Caco-2 (cell line): Measurements from ENCODE around the gene CETP. TPM values are rescaled to one million over a fixed set of nuclear protein-coding genes. Genes with fewer than 3 reads are reported as not detected.

Experiments
- BruUV-seq: library from RNA; stranded (reverse); fragments of 400-500 nt; replicated peaks from 2 replicates; lab custom pipeline; 2021; lab: Mats Ljungman, UMichigan
- CTCF ChIA-PET: fragments of 300-600 bp; sonication (Branson Sonifier 250); formaldehyde crosslinking; loops from one replicate; lab custom pipeline; 2022; ENCODE audit warnings: antibody characterized with exemption; lab: Charles Lee
- POLR2A ChIA-PET: fragments of 300-600 bp; sonication (Branson Sonifier 250); formaldehyde crosslinking; loops from one replicate; lab custom pipeline; 2022; ENCODE audit warnings: antibody characterized with exemption; lab: Charles Lee
- DNase-seq, 2 experiments: peaks; one replicate each; pipeline versions ENCODE4 v3.0.0 to v3.0.0-alpha.2; 2020 to 2022
- H3K27me3 ChIP-seq: replicated peaks from 2 replicates; pipeline ENCODE4 v1.6.0; 2011; ENCODE audit warnings: low read length; ENCODE audit not compliant: control insufficient read depth, insufficient read depth
- H3K36me3 ChIP-seq: 2 replicates; pipeline ENCODE4 v1.5.1; 2011; ENCODE audit warnings: low read length; ENCODE audit not compliant: control insufficient read depth, insufficient read depth
- H3K4me1 ChIP-seq: fragments of 250-450 bp; sonication (Bioruptor Pico); 2 replicates; pipeline ENCODE4 v1.5.1; 2020; ENCODE audit warnings: mild to moderate bottlenecking
- H3K4me3 ChIP-seq: 2 replicates; pipeline ENCODE4 v1.5.1; 2011; ENCODE audit warnings: low read depth, mild to moderate bottlenecking, control low read depth, low read length
- H3K9me3 ChIP-seq: fragments of 250-450 bp; sonication (Bioruptor Pico); 2 replicates; pipeline ENCODE4 v1.5.1; 2020; ENCODE audit warnings: mild to moderate bottlenecking, moderate library complexity
- H3K27ac Mint-ChIP-seq: one replicate; pipeline ENCODE4 v1.8.0; 2022; ENCODE audit warnings: mixed read lengths; ENCODE audit not compliant: unreplicated experiment
- H3K27me3 Mint-ChIP-seq: one replicate; pipeline ENCODE4 v1.8.0; 2022; ENCODE audit warnings: mixed read lengths; ENCODE audit not compliant: insufficient read depth, unreplicated experiment
- H3K36me3 Mint-ChIP-seq: one replicate; pipeline ENCODE4 v1.8.0; 2022; ENCODE audit warnings: mild to moderate bottlenecking, mixed read lengths; ENCODE audit not compliant: insufficient read depth, unreplicated experiment
- H3K4me1 Mint-ChIP-seq: one replicate; pipeline ENCODE4 v1.8.0; 2022; ENCODE audit warnings: low read depth, mixed read lengths; ENCODE audit not compliant: unreplicated experiment
- H3K4me3 Mint-ChIP-seq: one replicate; pipeline ENCODE4 v1.8.0; 2022; ENCODE audit warnings: mild to moderate bottlenecking, moderate library complexity, mixed read lengths; ENCODE audit not compliant: unreplicated experiment
- H3K9me3 Mint-ChIP-seq: one replicate; pipeline ENCODE4 v1.8.0; 2022; ENCODE audit warnings: mixed read lengths; ENCODE audit not compliant: unreplicated experiment
- intact Hi-C: fragments of 100-400 bp; cut with micrococcal nuclease; formaldehyde crosslinking; loops from one replicate; pipeline ENCODE4 v1.10.0; 2022; ENCODE audit not compliant: unreplicated experiment
- total RNA-seq: library from RNA; stranded (reverse); gene quantifications from 2 replicates; pipeline ENCODE4 v1.2.3, GENCODE V29; 2022
- TF ChIP-seq, protein P1 (sequence below), 2 experiments: fragments of 200-600 bp in 1 of 2; IDR thresholded peaks; 1 replicate in 1 of 2; 2 replicates in 1 of 2; pipeline versions ENCODE4 v1.5.1 to v1.8.0; 2011 to 2022; ENCODE audit warnings: antibody characterized with exemption in 1 of 2, control low read depth in 1 of 2, inconsistent platforms in 1 of 2, low read depth in 1 of 2, low read length in 1 of 2, mild to moderate bottlenecking in 1 of 2, moderate library complexity in 1 of 2; ENCODE audit not compliant: insufficient read depth in 1 of 2, severe bottlenecking in 1 of 2, unreplicated experiment in 1 of 2

Gene CETP
- total RNA-seq, 1 experiment from 2014 or later = not detected

DNA sequence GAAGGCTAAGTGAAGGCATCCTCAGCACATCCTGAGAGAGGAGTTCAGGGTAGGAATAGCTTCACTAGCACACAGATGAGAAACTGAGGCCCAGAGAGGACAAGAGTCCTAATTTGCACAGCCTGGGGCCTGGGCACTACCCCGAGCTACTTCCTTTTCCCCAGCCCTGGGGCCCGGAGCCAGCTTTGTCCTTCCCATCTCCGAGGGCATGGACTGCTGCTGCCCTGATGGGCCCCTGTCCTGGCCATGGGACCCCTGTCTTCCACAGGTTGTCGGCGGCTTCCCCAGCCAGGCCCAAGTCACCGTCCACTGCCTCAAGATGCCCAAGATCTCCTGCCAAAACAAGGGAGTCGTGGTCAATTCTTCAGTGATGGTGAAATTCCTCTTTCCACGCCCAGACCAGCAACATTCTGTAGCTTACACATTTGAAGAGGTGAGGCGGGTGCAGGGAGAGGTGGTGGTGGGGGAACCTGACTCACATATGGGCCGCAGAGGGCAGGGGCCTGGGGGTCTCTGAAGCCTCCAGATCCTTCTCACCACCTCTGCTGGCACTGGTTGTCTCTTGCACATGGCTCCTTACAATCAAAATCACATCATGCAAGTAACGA lies 16.2 kb downstream of the CETP start:
- TF ChIP-seq, protein P1, sequence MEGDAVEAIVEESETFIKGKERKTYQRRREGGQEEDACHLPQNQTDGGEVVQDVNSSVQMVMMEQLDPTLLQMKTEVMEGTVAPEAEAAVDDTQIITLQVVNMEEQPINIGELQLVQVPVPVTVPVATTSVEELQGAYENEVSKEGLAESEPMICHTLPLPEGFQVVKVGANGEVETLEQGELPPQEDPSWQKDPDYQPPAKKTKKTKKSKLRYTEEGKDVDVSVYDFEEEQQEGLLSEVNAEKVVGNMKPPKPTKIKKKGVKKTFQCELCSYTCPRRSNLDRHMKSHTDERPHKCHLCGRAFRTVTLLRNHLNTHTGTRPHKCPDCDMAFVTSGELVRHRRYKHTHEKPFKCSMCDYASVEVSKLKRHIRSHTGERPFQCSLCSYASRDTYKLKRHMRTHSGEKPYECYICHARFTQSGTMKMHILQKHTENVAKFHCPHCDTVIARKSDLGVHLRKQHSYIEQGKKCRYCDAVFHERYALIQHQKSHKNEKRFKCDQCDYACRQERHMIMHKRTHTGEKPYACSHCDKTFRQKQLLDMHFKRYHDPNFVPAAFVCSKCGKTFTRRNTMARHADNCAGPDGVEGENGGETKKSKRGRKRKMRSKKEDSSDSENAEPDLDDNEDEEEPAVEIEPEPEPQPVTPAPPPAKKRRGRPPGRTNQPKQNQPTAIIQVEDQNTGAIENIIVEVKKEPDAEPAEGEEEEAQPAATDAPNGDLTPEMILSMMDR (IDR thresholded peaks at IDR 0.05; ENCODE audit: insufficient read depth in 1 of 2, low read depth in 1 of 2, low read length in 1 of 2, severe bottlenecking in 1 of 2, unreplicated experiment in 1 of 2) = no peak
- H3K9me3 Mint-ChIP-seq = no peaks in the 10 kb centered on the region
- ChIA-PET POLR2A (no interaction called here), CTCF (no interaction called here)
- Histone ChIP-seq H3K27me3 (no peaks in the 10 kb centered on the region), H3K36me3 (no peaks in the 10 kb centered on the region), H3K4me3 (no peak overlapping the region), H3K4me1 (peaks cover 9% of the 10 kb centered on the region; the same call in 1 of the 2 replicates), H3K9me3 (no peaks in the 10 kb centered on the region; the same call in 1 of the 2 replicates)
- BruUV-seq = no TSS peak
- no peak for DNase-seq
- H3K27ac Mint-ChIP-seq = no peak overlapping the region
- H3K4me3 Mint-ChIP-seq = no peak overlapping the region
- intact Hi-C loops = no loop called here
- no peaks in the 10 kb centered on the region for H3K27me3 Mint-ChIP-seq
- peaks cover 6% of the 10 kb centered on the region for H3K4me1 Mint-ChIP-seq
- no peaks in the 10 kb centered on the region for H3K36me3 Mint-ChIP-seq

DNA sequence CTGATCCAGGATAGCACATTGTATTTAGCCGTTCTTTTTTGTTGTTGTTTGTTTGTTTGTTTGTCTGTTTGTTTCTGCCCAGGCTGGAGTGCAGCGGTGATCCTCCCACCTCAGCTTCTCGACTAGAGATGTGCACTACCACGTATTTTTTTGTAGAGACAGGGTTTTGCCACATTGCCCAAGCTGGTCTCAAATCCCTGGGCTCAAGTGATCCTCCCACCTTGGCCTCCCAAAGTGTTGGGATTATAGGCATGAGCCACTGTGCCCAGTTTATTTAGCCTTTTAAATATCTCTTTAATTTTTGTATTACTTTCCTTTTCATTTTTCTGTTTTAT lies 18.4 kb downstream of the CETP start:
- Mint-ChIP-seq H3K27ac (no peak overlapping the region), H3K4me3 (no peak overlapping the region), H3K4me1 (peaks cover 8% of the 10 kb centered on the region), H3K9me3 (no peaks in the 10 kb centered on the region), H3K36me3 (no peaks in the 10 kb centered on the region), H3K27me3 (no peaks in the 10 kb centered on the region)
- no peaks in the 10 kb centered on the region for H3K36me3 ChIP-seq
- H3K27me3 ChIP-seq = no peaks in the 10 kb centered on the region
- H3K9me3 ChIP-seq = no peaks in the 10 kb centered on the region; the same call in 1 of the 2 replicates
- peaks cover 14% of the 10 kb centered on the region for H3K4me1 ChIP-seq
- intact Hi-C loops = no loop called here
- no TSS peak for BruUV-seq
- ChIA-PET CTCF (no interaction called here), POLR2A (no interaction called here)
- TF ChIP-seq, protein P1 (IDR thresholded peaks at IDR 0.05; ENCODE audit: insufficient read depth in 1 of 2, low read depth in 1 of 2, low read length in 1 of 2, severe bottlenecking in 1 of 2, unreplicated experiment in 1 of 2) = no peak
- no peak for DNase-seq
- no peak overlapping the region for H3K4me3 ChIP-seq

GRCh38 chr16:56980792-56981724 lies 19.3 kb downstream of the CETP start:
- Mint-ChIP-seq H3K4me3 (no peak overlapping the region), H3K27me3 (no peaks in the 10 kb centered on the region), H3K27ac (no peak overlapping the region), H3K4me1 (peaks cover 8% of the 10 kb centered on the region), H3K9me3 (no peaks in the 10 kb centered on the region), H3K36me3 (no peaks in the 10 kb centered on the region)
- Histone ChIP-seq H3K4me1 (peaks cover 14% of the 10 kb centered on the region), H3K36me3 (no peaks in the 10 kb centered on the region), H3K9me3 (no peaks in the 10 kb centered on the region; the same call in 1 of the 2 replicates), H3K27me3 (no peaks in the 10 kb centered on the region), H3K4me3 (no peak overlapping the region)
- ChIA-PET CTCF (no interaction called here), POLR2A (no interaction called here)
- no peak for DNase-seq
- intact Hi-C loops = no loop called here
- no TSS peak for BruUV-seq
- TF ChIP-seq, protein P1 (IDR thresholded peaks at IDR 0.05; ENCODE audit: insufficient read depth in 1 of 2, low read depth in 1 of 2, low read length in 1 of 2, severe bottlenecking in 1 of 2, unreplicated experiment in 1 of 2) = no peak
